ENCODE data around the gene HMCN2. TPM values are rescaled to one million over a fixed set of nuclear protein-coding genes. Genes with fewer than 3 reads are reported as not detected.

Gene HMCN2
- total RNA-seq, 1 experiment from 2014 or later: not detected

- ChIA-PET CTCF (interaction anchor here (0.5 to 10.9 kb wide), 4 partner anchors 180 to 266 kb away, joined by 3 to 80 read pairs (median 4); no protein-coding TSS in a partner anchor), POLR2A (interaction anchor here (0.6 to 1.9 kb wide), 3 partner anchors 9 to 224 kb away, joined by 3 to 4 read pairs (median 3); no protein-coding TSS in a partner anchor)
- BruUV-seq (replicated peaks): no TSS peak
- Mint-ChIP-seq H3K36me3 (ENCODE audit: insufficient read depth, unreplicated experiment) (peaks cover 47% of the 10 kb centered on the region), H3K27ac (ENCODE audit: low read depth, unreplicated experiment) (no peak overlapping the region), H3K27me3 (ENCODE audit: insufficient read depth, unreplicated experiment) (no peaks in the 10 kb centered on the region), H3K9me3 (ENCODE audit: unreplicated experiment) (no peaks in the 10 kb centered on the region), H3K4me1 (ENCODE audit: insufficient read depth, unreplicated experiment) (no peaks in the 10 kb centered on the region), H3K4me3 (ENCODE audit: unreplicated experiment) (no peak overlapping the region)
- intact Hi-C loops (cut with micrococcal nuclease): no loop called here
- TF ChIP-seq CTCF (IDR thresholded peaks at IDR 0.05; ENCODE audit: unreplicated experiment): no peak
- no peak for DNase-seq (ENCODE audit: unreplicated experiment)
These were observed 200.0 kb downstream of the HMCN2 start for GRCh38 chr9:130465383-130466096.

GRCh38 chr9:130466537-130467217, 201.1 kb downstream of the HMCN2 start:
- Mint-ChIP-seq H3K4me3 (ENCODE audit: unreplicated experiment) (no peak overlapping the region), H3K27ac (ENCODE audit: low read depth, unreplicated experiment) (no peak overlapping the region), H3K4me1 (ENCODE audit: insufficient read depth, unreplicated experiment) (no peaks in the 10 kb centered on the region), H3K36me3 (ENCODE audit: insufficient read depth, unreplicated experiment) (peaks cover 51% of the 10 kb centered on the region), H3K9me3 (ENCODE audit: unreplicated experiment) (no peaks in the 10 kb centered on the region), H3K27me3 (ENCODE audit: insufficient read depth, unreplicated experiment) (no peaks in the 10 kb centered on the region)
- POLR2A ChIA-PET: interaction anchor here (0.6 to 1.9 kb wide), 2 partner anchors 10 to 223 kb away, joined by 3 to 4 read pairs; no protein-coding TSS in a partner anchor
- CTCF ChIA-PET: interaction anchor here (0.8 to 10.9 kb wide), 2 partner anchors 217 to 234 kb away, joined by 3 to 80 read pairs; no protein-coding TSS in a partner anchor
- intact Hi-C loops (cut with micrococcal nuclease): no loop called here
- TF ChIP-seq CTCF (IDR thresholded peaks at IDR 0.05; ENCODE audit: unreplicated experiment): no peak
- BruUV-seq (replicated peaks): no TSS peak
- no peak for DNase-seq (ENCODE audit: unreplicated experiment)

GRCh38 chr9:130467316-130467715, 201.8 kb downstream of the HMCN2 start:
- POLR2A ChIA-PET: interaction anchor here (1.1 to 1.9 kb wide), 2 partner anchors 21 to 222 kb away, joined by 3 to 4 read pairs; no protein-coding TSS in a partner anchor
- BruUV-seq (replicated peaks): no TSS peak
- peaks cover 54% of the 10 kb centered on the region for H3K36me3 Mint-ChIP-seq (ENCODE audit: insufficient read depth, unreplicated experiment)
- CTCF ChIA-PET: interaction anchor here (0.5 to 10.9 kb wide), 3 partner anchors 22 to 233 kb away, joined by 3 to 80 read pairs (median 3); no protein-coding TSS in a partner anchor
- no peaks in the 10 kb centered on the region for H3K4me1 Mint-ChIP-seq (ENCODE audit: insufficient read depth, unreplicated experiment)
- intact Hi-C loops (cut with micrococcal nuclease): no loop called here
- DNase-seq (ENCODE audit: unreplicated experiment): no peak
- H3K9me3 Mint-ChIP-seq (ENCODE audit: unreplicated experiment): no peaks in the 10 kb centered on the region
- H3K4me3 Mint-ChIP-seq (ENCODE audit: unreplicated experiment): no peak overlapping the region
- no peaks in the 10 kb centered on the region for H3K27me3 Mint-ChIP-seq (ENCODE audit: insufficient read depth, unreplicated experiment)
- no peak for TF ChIP-seq CTCF (IDR thresholded peaks at IDR 0.05; ENCODE audit: unreplicated experiment)
- no peak overlapping the region for H3K27ac Mint-ChIP-seq (ENCODE audit: low read depth, unreplicated experiment)

GRCh38 chr9:130468566-130468965, 203.0 kb downstream of the HMCN2 start:
- TF ChIP-seq CTCF (IDR thresholded peaks at IDR 0.05; ENCODE audit: unreplicated experiment): no peak
- DNase-seq (ENCODE audit: unreplicated experiment): no peak
- no TSS peak for BruUV-seq (replicated peaks)
- Mint-ChIP-seq H3K4me3 (ENCODE audit: unreplicated experiment) (no peak overlapping the region), H3K9me3 (ENCODE audit: unreplicated experiment) (no peaks in the 10 kb centered on the region), H3K27ac (ENCODE audit: low read depth, unreplicated experiment) (no peak overlapping the region), H3K4me1 (ENCODE audit: insufficient read depth, unreplicated experiment) (no peaks in the 10 kb centered on the region), H3K36me3 (ENCODE audit: insufficient read depth, unreplicated experiment) (peaks cover 60% of the 10 kb centered on the region), H3K27me3 (ENCODE audit: insufficient read depth, unreplicated experiment) (no peaks in the 10 kb centered on the region)
- ChIA-PET CTCF (interaction anchor here (0.5 to 10.9 kb wide), 6 partner anchors 73 to 294 kb away, joined by 3 to 80 read pairs (median 4); partner anchors contain the start of gene FUBP3), POLR2A (interaction anchor here (1.1 kb wide), 1 partner anchor 23 kb away, joined by 3 read pairs; no protein-coding TSS in a partner anchor)
- intact Hi-C loops (cut with micrococcal nuclease): no loop called here
